ENCODE results near the gene ARID3A.
"Not testable (repeated sequence)": the region's sequence is repeated elsewhere in the genome, so short reads cannot be mapped to it uniquely, and the experiment has no call there.

ARID3A gene

DNA sequence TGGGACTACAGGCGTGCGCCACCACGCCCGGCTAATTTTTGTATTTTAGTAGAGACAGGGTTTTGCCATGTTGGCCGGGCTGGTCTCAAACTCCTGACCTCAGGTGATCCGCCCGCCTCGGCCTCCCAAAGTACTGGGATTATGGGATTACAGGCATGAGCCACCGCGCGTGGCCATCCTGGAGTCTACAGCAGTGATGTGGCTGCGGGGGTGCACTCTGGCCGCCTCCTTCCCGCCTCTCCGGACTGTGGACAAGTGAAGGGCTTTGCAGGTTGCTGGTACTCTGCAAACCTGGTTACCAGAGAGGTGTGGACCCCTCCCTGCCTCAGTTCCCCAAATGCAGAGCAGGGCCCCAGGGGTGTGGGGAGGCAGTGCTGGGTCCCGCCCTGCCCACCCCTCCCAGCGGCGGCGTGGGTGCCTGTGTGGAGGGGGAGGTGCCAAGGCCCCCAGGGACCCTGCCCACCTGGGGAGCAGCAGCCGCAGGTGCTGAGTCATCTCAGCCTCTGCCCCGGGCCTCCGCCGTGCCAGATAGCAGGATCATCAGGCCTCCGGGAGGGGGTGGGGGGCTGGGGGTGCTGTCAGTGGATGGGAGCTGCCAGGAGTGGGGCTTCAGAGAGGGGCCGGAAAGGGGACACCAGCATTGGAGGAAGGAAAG lies 23.1 kb downstream of the ARID3A start:
- no peak for DNase-seq

DNA sequence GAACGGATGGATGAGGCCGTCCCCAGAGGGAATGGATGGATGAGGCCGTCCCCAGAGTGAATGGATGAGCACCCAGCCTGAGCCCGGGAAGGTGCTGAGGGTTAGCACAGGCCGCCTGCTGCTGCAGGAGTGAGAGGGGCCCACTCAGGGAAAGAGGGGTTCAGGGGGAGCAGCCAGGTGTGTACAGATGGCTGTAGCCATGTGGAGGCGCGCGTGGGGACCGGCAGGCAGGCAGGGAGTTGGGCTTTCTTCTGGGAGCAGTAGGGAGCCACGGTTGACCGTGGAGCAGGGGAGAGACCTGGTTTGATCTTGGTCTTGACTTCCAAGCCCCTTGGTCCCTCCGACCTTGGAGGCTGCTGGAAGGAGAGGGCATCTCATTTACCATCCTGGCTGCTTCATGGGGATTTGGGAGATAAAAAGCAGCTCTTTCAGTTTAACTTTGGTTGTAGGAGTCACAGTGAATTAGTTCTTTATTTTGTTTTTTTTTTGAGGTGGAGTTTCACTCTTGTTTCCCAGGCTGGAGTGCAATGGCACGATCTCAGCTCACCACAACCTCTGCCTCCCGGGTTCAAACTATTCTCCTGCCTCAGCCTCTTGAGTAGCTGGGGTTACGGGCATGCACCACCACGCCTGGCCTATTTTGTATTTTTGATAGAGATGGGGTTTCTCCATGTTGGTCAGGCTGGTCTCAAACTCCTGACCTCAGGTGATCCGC lies 24.7 kb downstream of the ARID3A start:
- no peak for DNase-seq

DNA sequence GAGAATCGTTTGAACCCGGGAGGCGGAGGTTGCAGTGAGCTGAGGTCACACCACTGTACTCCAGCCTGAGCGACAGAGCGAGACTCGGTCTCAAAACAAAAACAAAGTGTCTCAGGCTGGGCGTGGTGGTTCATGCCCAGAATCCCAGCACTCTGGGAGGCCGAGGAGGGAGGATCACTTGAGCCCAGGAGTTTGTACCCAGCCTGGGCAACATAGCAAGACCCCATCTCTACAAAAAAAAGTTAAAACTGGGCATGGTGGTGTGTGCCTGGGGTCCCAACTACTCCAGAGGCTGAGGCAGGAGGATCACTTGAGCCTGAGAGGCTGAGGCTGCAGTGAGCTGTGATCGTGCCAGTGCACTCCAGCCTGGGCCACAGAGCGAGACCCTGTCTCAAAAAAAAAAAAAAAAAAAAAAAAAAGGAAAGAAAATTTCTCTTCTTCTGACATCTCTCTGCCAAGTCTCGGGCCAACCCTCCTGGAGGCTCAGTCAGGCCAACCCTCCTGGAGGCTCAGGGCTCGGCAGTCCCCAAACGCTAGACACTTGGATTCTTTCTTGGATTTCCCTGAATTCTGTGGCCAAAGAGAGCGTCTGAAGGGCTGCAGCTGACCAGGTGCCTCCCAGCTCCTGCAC lies 26.3 kb downstream of the ARID3A start:
- DNase-seq, result no peak

DNA sequence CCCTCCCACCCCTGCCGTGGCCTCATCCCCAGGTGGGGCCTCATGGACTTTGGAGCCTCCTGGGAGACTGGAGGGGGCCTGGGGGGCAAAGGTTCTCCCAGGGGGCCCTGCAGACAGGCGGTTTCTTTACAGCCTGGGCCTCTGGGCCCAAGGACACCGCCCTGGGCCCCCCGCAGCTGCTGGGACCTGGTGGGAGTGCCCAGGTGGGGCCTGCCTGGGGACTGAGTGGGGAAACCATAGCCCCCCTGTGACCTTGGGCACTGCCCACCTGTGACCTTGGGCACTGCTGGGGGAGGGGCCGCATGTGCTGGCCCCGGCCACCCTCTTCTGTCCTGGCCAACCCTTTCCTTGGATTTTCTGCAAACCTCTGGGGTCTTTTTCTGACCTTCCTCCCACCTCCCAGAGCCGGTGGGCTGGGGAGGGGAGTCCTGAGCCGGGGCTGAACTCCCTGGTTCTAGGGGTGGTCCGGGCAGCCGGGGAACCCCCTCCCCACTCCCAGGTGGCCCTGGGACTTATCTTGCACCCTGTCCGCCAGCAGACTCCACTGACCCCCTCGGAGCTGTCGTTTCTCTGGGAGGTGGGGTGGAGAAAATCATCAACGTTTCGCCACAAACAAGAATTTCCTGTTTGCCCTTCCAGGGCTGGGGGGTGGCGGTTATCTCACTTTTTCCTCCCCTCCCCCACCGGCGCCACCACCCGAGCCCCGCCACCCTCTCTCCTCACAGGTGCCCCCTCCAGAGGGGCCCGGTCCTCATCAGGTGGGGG lies 27.0 kb downstream of the ARID3A start:
- no peak for DNase-seq

DNA sequence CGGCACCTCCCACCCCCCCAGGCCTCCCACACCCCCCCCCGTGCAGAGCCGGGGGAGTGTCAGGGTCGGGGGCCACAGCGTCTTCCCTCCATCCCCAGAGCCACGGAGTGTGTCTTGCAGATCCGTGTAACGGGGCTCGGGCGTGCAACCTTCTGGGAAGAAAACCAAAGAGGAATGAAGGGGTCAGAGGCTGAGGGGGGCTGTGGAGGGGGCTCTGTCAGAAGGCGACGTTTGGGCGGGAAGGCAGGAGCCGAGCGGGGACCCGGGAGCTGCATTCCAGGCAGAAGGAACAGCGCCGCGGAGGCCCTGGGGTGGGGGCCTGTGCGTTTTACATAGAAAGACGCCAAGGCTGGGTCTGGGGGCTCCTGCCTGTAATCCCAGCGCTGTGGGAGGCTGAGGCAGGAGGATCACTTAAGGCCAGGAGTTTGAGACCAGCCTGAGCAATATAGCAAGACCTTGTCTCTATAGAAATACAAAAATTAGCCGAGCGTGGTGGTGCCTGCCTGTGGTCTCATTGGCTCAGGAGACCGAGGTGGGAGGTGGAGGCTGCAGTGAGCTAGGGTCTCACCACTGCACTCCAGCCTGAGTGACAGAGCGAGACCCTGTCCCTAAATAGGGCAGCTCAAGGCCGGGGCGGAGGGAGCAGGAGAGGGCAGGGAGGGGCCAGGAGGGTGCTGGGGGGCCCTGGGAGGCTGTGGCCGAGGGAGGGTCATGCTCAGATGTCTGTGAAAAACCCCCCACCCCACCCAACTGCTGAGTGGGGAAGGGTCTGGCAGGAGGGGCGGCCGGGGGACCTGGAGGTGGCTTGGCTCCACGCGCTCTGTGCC lies 27.8 kb downstream of the ARID3A start:
- no peak for DNase-seq

DNA sequence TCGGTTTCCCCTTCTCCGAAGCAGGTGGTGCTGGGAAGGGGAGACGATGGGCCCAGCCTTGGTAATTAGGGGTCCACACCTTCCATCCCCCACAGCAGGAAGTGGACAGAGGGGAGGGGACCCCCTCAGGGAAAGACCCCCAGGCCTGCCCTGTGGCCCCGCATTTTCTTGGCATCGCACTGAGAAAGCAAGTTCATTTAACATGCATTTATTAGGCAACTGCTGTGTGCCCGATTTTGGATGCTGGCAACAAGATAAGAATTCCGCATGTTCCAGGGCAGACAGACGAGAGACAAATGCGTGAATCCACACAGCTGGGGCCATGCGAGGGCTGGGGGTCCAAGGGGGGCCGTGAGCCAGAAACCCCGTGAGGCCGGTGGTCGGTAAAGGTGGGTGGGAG lies 28.4 kb downstream of the ARID3A start:
- no peak for DNase-seq

DNA sequence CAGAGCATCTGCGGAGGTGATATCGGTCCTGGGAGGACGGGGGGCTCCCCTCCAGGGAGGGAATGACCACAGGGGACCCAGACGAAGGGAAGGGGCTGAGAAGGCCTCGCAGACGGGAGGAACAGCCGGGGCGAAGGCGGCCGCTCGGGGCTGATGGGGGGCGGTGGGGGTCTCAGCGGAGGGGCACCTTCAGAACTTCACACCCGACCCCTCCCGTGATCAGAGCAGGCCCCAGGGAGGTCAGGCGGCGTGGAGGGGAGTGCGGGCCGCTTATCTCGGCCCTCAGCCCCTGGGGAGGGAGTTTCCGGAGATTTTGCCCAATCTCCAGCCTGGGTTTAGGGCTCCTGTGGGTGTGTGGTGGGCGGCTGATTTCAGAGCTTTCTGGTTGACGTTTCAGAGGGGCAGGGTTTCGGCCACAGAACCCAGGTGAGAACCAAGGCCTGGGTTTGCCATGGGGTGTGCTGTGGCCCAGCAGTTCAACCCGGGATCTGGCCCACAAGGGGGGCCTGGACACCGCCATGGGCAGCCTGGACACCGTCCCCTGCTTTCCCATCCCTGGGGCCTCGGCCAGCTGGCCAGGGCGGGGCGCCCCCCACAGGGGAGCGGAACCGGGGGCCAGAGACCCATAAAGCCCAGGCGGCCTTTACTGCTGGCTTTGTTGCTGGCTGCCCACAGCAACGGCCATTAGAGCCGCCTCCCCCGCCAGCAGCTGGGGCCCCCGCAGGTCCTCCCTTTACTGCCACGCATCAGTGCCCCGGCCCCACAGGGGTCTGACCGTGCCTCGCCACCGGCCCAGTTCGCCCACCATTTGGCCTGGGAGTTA lies 29.0 kb downstream of the ARID3A start:
- no peak for DNase-seq

DNA sequence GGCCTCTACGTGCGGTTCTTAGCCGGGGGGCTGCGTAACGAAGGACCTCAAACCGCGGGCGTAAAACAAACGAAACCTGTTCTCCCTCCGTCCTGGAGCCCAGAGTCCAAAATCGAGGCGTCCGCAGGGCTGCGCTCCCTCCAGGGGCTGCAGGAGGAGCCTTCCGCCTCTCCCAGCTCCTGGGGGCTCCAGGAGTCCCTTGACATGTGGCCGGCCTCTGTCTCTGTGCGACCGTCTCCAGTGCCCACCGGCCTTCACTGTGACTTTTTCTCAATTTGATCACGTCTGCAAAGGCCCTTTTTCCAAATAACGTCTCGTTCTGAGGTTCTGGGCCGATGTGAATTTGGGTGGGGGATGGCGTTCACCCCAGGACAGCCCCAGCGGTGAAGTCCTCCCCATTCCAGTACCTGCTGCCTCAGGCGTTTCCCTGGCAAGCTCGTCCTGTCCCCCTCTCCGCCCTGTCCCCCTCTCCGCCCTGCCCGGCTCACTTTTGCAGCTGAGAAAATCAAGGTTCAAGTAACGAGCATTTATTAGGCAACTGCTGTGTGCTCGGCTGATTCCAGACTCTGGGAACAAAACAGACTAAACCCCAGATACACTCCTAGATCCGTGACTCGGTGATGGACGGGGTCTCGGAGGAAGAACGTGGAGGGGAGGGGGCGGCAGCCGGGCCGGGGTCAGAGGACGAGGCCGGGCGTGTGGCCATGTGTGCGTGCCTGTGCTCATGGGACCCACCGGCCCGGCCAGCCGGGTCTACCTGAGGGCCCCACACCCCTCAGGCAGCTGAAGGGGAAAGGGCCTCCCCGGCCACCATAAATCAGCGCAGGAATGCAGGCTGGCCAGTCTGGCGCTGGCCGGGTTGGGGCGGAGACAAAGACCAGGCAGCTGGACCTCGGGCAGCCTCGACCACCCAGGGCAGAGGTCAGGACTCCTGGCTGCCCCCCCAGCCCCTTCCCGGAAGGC lies 30.2 kb downstream of the ARID3A start:
- DNase-seq, result no peak

DNA sequence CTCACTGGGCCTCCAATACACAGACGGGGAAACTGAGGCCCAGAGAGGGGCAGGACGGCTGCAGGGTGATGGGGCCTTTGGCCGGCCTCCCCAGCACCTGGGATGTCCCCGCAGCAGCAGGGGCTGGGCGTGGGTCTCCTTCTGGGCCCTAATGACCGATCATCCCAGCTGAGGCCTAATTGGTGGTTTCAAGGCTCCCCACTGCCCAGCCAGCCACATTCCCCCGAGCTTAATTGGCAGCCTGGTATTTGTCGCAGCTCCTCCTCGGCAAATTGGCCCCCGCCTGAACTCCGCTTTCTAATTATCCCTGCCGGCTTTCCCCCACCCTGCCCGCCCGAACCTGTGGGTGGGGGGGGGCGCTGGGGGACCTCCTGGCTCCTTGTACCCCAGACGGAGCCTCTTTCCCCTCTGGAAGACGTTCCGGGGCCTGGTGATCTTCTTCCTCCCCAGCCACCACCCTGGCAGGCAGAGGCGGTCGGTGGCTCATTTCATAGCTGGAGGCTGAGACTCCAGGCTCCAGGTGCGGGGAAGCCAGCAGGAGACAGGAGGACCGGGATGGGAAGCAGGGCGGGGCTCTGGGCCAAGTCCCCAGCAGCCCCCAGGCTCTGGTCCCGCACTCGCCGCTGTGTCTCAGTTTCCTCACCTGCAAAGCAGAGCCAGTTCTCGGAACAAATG lies 31.1 kb downstream of the ARID3A start:
- DNase-seq, result no peak

DNA sequence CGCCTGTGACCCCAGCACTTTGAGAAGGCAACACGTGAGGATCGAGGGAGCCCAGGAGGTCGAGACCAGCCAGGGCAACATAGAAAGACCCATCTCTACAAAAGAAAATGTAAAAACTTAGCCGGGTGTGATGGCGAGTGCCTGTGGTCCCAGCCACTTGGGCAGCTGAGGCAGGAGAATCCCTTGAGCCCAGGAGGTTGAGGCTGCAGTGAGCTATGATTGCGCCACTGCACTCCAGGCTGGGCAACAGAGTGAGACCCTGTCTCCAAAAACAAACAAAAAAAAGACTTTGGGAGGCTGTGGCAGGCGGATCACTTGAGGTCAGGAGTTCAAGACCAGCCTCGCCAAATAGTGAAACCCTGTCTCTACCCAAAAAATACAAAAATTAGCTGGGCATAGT lies 31.7 kb downstream of the ARID3A start:
- not testable (repeated sequence) for DNase-seq

DNA sequence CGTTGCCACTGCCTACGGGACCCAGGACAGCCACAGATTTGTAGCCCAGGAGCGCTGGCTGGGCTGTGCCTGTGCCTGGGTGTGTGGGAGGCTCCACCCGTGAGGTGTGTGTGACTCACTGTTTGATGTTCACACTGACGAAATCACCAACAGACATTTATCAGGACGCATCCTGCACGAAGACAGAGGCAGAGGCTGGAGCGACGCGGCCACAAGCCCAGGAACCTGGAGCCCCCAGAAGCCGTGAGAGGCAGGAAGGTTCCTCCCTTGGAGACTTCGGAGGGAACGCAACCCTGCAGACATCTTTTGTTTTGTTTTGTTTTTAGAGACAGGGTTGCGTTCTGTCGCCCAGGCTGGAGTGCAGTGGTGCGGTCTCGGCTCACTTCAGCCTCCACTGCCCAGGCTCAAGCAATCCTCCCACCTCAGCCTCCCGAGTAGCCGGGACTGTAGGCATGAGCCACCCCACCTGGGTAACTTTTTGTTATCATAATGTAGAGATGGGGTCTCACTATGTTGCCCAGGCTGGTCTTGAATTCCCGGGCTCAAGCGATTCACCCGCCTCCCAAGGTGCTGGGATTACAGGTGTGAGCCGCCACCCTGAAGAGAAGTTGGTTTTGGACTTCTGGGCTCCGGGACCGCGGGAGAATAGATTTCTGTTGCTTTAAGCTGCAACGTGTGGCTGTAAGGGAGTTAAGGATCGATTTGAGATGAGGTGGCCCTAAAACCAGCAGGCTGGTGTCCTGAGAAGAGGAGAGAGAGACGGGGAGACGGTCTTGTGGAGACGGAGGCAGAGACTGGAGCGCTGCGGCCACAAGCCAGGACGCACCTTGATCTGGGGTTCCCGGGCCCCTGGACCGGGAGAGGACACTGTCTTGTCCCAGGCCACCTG lies 33.4 kb downstream of the ARID3A start:
- DNase-seq, result no peak

DNA sequence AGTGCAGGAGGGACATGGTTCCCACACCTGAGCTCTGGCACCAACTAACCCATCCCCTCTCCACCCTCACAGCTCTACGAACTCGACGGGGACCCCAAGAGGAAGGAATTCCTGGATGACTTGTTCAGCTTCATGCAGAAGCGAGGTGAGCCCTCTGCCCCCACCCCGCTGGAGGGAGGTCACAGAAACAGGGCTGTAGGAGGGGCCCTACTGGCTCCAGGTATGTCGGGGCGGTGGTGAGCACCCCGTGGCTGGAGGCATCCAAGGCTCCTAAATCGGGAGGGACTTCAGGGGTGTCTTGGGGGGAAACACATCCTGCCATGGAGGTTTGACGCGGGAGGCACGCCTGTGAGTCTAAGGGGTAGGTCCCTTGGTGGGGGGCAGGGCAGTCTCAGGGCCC lies 34.2 kb downstream of the ARID3A start:
- DNase-seq, result no peak

DNA sequence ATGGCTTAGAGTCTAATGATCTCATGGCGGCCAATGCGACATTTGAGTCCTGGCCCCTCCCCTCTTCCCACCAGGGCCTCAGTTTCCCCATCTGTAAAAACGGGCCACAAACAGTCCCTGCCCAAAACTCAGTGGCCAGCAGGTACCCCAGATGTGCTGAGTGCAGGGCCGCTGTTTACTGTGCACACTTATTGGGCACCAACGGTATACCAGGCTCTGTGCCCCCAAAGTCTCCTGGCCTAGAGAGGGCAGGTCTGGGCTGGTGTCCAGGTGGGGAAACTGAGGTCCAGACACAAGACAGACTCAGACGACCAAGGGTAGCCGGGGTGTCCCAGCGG lies 34.7 kb downstream of the ARID3A start:
- no peak for DNase-seq

DNA sequence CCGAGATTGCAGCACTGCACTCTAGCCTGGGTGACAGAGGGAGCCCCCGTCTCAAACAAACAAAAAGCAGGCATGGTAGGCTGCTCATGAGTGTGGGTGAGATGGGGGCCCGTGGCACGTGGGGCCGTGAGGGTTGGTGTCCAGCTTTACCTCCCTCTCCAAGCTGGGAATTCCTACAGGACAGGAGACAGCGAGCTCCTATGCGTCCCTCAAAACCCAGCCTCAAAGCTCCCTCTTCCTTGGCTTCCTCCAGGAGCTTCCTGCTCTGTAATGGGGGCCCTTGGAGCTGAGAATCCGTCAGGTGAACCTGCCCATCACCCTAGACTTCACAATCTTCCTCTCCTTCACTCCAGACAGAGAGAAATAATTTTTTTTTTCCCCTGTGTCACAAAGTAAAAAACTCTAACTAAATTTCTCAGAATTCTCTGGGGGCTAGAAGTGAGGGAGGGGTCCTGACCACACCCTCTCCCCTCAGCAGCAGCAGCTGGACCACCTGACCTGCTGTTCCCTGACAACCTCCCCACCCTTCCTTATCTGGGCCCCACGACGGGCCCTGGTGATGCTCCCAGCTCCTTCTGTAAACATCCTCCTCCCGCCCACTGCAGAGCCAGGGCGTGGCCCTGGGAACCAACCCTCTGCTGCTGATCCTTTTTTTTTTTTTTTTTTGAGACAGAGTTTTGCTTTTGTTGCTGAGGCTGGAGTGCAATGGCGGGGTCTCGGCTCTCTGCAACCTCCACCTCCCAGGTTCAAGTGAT lies 36.2 kb downstream of the ARID3A start:
- no peak for DNase-seq

DNA sequence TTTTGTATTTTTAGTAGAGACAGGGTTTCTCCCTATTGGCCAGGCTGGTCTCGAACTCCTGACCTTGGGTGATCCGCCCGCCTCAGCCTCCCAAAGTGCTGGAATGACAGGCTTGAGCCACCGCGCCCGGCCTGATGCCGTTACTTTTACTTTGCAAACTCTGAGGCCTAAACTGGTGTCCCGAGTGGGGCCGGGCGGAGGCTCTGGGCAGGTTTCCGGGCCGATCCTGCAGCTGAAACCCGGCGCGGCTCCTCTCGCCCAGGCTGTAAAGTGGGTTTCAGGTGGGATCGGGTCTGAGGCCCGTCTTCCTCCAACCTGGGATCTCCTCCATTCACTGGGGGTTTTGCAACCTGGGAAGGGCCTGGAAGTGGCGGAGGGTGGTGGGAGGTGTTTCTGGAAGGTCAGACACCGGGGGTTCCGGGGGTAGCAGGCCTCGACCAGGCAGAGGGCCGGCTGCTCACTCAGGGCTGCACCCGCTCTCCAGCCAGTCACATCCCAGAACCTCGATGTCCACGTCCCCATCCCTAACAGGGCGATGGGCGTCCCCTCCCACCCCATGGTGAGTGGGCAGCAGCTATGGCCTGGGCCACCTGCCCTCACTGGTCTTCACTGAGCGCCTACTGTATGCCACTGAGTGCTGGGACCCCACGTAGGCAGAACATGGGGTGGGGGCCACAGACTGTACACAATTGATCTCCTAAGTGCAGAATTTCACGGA lies 37.0 kb downstream of the ARID3A start:
- DNase-seq, result no peak

DNA sequence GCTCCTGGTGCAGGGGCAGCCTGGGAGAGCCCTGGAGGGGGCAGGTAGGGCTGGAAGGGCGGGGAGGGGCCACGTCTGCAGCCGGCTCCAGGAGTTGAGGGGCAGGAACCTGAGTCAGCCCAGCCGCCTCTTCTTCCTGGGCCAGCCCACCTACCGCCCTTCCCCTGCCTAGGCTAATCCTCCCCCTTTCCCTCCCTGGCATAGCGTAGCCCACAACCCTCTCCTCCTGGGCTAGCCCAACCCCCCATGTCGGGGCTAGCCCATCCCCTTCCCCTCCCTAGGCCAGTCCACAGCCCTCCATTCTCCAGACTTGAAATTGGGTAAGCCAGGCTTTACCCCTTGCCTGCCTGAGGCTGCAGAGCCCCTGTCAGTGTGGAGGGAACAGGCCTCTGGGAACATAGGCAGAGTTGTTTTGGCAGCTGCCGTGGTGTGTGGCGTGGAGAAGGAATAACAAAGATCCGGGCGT lies 37.7 kb downstream of the ARID3A start:
- DNase-seq, result no peak

DNA sequence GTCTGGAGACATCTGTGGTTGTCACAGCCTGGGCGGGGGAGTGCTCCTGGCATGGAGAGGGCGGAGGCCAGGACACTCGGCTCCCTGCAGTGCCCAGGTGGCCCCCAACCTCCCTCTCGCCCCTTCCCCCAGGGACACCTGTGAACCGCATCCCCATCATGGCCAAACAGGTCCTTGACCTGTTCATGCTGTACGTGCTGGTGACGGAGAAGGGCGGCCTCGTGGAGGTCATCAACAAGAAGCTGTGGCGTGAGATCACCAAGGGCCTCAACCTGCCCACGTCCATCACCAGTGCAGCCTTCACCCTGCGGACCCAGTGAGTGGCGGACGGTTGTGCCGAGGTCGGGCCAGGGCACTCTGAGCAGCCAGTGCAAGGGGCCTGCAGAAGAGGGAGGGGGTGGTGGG lies 38.3 kb downstream of the ARID3A start:
- DNase-seq, result no peak
